ENCODE results near the gene FUBP1.

Gene FUBP1

GRCh38 chr1:77976433-77977076 is 2.3 kb downstream of the FUBP1 start:
- no peak for DNase-seq (ENCODE audit: extremely low read depth, low read depth)
- no peak for TF ChIP-seq CTCF (IDR thresholded peaks at IDR 0.05; ENCODE audit: low read depth, low read length)

DNA sequence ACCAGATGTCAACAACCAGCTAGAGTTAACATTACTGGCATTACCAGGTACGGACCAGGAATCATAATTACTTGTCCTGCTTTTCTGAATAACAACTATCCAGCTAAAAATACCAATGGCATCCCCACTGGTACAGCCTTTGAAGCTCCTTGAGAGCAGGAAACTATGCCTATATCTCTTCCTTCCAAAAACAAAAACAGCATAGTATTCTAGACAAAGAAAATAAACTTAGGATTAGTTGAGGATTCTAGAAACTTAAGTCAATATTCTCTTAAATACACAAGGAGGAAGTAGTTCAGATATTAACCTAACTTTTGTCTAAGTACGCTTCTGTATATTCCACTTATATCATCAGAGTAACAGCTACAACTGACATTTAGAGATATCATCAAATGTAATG is 3.0 kb downstream of the FUBP1 start:
- DNase-seq (ENCODE audit: extremely low read depth, low read depth), result no peak

GRCh38 chr1:77975386-77975785 is 3.5 kb downstream of the FUBP1 start:
- no peak for DNase-seq (ENCODE audit: extremely low read depth, low read depth)
- TF ChIP-seq CTCF (IDR thresholded peaks at IDR 0.05; ENCODE audit: low read depth, low read length), result no peak

More for the DNA sequence above, 3.0 kb downstream of the FUBP1 start:
- no peak for TF ChIP-seq CTCF (IDR thresholded peaks at IDR 0.05; ENCODE audit: low read depth, low read length)

DNA sequence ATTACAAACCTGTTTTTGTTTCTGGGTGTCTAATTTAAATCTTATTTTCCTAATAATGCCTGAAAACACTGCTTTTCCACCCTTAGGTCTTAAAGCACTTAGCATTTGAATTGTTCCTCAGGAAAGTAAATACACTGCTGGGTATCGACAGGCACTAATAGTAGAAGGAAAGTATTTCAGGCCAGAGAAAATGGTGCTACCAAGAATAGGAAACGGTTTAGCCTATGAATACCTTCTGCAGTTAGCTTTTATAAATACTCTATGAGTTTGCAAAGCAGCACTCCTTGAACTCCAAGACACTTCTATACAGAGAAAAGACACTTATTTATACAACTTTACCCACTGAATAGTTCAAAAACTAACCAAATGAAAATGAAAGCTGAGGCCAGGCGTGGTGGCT is 6.8 kb downstream of the FUBP1 start:
- no peak for TF ChIP-seq CTCF (IDR thresholded peaks at IDR 0.05; ENCODE audit: low read depth, low read length)
- DNase-seq (ENCODE audit: extremely low read depth, low read depth), result no peak

DNA sequence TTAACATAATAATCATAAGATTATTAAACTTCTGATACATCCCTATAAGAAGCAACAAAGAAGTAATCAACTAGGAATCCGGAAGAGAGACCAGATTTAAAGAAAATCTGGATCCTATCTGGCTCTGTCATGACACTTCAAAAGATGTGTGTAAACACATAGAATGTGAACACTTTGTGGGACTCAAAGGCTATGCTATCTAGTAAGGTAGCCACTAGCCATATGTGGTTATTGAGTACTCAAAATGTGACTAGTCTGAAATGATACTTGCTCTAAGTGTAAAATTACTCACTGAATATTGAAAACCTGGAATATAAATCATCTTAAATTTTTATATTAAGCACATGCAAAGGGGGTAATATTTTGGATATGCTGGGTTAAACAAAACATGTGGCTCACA is 8.7 kb downstream of the FUBP1 start:
- TF ChIP-seq CTCF (IDR thresholded peaks at IDR 0.05; ENCODE audit: low read depth, low read length), result no peak
- no peak for DNase-seq (ENCODE audit: extremely low read depth, low read depth)

GRCh38 chr1:77966291-77966690 is 12.6 kb downstream of the FUBP1 start:
- no peak for TF ChIP-seq CTCF (IDR thresholded peaks at IDR 0.05; ENCODE audit: low read depth, low read length)
- no peak for DNase-seq (ENCODE audit: extremely low read depth, low read depth)

- no peak for TF ChIP-seq CTCF (IDR thresholded peaks at IDR 0.05; ENCODE audit: low read depth, low read length)
- no peak for DNase-seq (ENCODE audit: extremely low read depth, low read depth)
Observed at GRCh38 chr1:77961392-77961791, 17.5 kb downstream of the FUBP1 start.
